SK-N-SH treated with all-trans-retinoic acid at 6 μM for 48 hours (cell line): ENCODE data around the gene SRPK3.

Experiments
- ARNTL ChIP-seq: fragments of 450-650 bp; formaldehyde crosslinking; IDR thresholded peaks from 2 replicates; pipeline ENCODE4 v1.5.0; 2020; ENCODE audit warnings: low read depth, mild to moderate bottlenecking, moderate library complexity, borderline replicate concordance
- ZNF565 ChIP-seq: fragments of 450-650 bp; formaldehyde crosslinking; conservative IDR thresholded peaks from 2 replicates; pipeline ENCODE4 v1.5.0; 2020; ENCODE audit warnings: low read depth, mild to moderate bottlenecking, moderate library complexity

- no peak for TF ChIP-seq ZNF565 (CRISPR knock-in tag)
- no peak for TF ChIP-seq ARNTL (CRISPR knock-in tag)
These were observed 25.7 kb upstream of the SRPK3 start for GRCh38 chrX:153755136-153755535.
